ENCODE data around the gene TAF6. TPM values are rescaled to one million over a fixed set of nuclear protein-coding genes. Genes with fewer than 3 reads are reported as not detected.

Gene TAF6
- total and polyA plus RNA-seq, 9 of the 15 experiments (the other 6 are each of a cell fraction or from before 2014, with no cell fraction given) = 0.78 to 78.7 (median 21.3) TPM

GRCh38 chr7:100126239-100126930 is 7.2 kb upstream of the TAF6 start (continued):
- TF ChIP-seq CEBPZ (IDR thresholded peaks at IDR 0.05; ENCODE audit: borderline replicate concordance, low read depth, low read length) (no peak), CTCFL (IDR thresholded peaks at IDR 0.05; ENCODE audit: borderline replicate concordance, insufficient read depth, low read depth, low read length, poor library complexity, severe bottlenecking) (no peak), CBX5 (IDR thresholded peaks at IDR 0.05; ENCODE audit: borderline replicate concordance, low read depth) (no peak), HDAC6 (IDR thresholded peaks at IDR 0.05; ENCODE audit: low read depth, low read length) (no peak), MITF (IDR thresholded peaks at IDR 0.05) (no peak; the same call in 1 of the 2 replicates), CHD4 (IDR thresholded peaks at IDR 0.05; ENCODE audit: insufficient read depth, insufficient replicate concordance, low read depth, low read length, poor library complexity, severe bottlenecking) (no peak), PYGO2 (tag; IDR thresholded peaks at IDR 0.05) (no peak), PREB (CRISPR knock-in tag; IDR thresholded peaks at IDR 0.05) (no peak), SRSF7 (optimal IDR thresholded peaks at IDR 0.05; ENCODE audit: low read depth, low read length) (no peak), GATA2 (CRISPR knock-in tag; IDR thresholded peaks at IDR 0.05) (no peak), ZNF174 (CRISPR knock-in tag; IDR thresholded peaks at IDR 0.05) (no peak), ZBED1 (IDR thresholded peaks at IDR 0.05) (no peak), NCOR1 (IDR thresholded peaks at IDR 0.05) (no peak), SRSF1 (IDR thresholded peaks at IDR 0.05; ENCODE audit: low read depth, low read length) (no peak), HMBOX1 (IDR thresholded peaks at IDR 0.05) (no peak), HNRNPK (IDR thresholded peaks at IDR 0.05; ENCODE audit: low read depth, low read length, poor library complexity, severe bottlenecking) (no peak), ETS1 (conservative IDR thresholded peaks at IDR 0.05; ENCODE audit: control insufficient read depth, low read depth, low read length) (no peak)

All from K562 (cell line).